ENCODE data around the gene IFT20. TPM values are rescaled to one million over a fixed set of nuclear protein-coding genes. Genes with fewer than 3 reads are reported as not detected.

The IFT20 gene
- total RNA-seq, 6 donors from 2014 or later: 28.6 to 60.8 (median 44.3) TPM

GRCh38 chr17:28379814-28380801 is 44.8 kb upstream of the IFT20 start:
- DNase-seq (peak in 1 of 2 donors; percentile 28), ATAC-seq (ENCODE audit: low FRiP score in 2 of 2) (peak; percentile 9 to 47)
- Histone ChIP-seq H3K9me3 (no peaks in the 10 kb centered on the region), H3K36me3 (no peaks in the 10 kb centered on the region), H3K4me1 (peaks cover 17 to 36% (median 27%) of the 10 kb centered on the region in 4 donors), H3K27ac (peak overlapping the region in 3 of 4 donors; percentile 32 to 46 (median 38)), H3K4me3 (peak overlapping the region in 1 of 4 donors; percentile 37), H3K27me3 (no peaks in the 10 kb centered on the region)
- WGBS, 2 donors: 44 to 47% methylated on average over 10 of the region's 10 CpGs
- TF ChIP-seq POLR2A (IDR thresholded peaks at IDR 0.05) (no peak), CTCF (IDR thresholded peaks at IDR 0.05) (no peak), EP300 (IDR thresholded peaks at IDR 0.05) (no peak), POLR2AphosphoS5 (IDR thresholded peaks at IDR 0.05) (peak in 1 of 2 donors; percentile 40)

- TF ChIP-seq EP300 (IDR thresholded peaks at IDR 0.05) (no peak), CTCF (IDR thresholded peaks at IDR 0.05) (no peak), POLR2A (IDR thresholded peaks at IDR 0.05) (no peak)
- DNase-seq (no peak), ATAC-seq (ENCODE audit: low FRiP score in 2 of 2) (no peak)
- peaks cover 21 to 36% (median 32%) of the 10 kb centered on the region in 4 donors for H3K4me1 ChIP-seq
- peak overlapping the region in 2 of 4 donors; percentile 52 to 63 for H3K4me3 ChIP-seq
- H3K27me3 ChIP-seq: peaks cover 0 to 8% (median 0%) of the 10 kb centered on the region in 4 donors
- WGBS, 2 donors: 83 to 96% methylated on average over 6 of the region's 6 CpGs
- no peaks in the 10 kb centered on the region for H3K9me3 ChIP-seq
- no peak overlapping the region for H3K27ac ChIP-seq
- no peaks in the 10 kb centered on the region for H3K36me3 ChIP-seq
Observed at GRCh38 chr17:28372945-28373274, 37.6 kb upstream of the IFT20 start.

- 16 to 17% methylated on average over 35 of the region's 53 CpGs for WGBS, 2 donors
- DNase-seq: peak in 1 of 2 donors; percentile 90
- Histone ChIP-seq H3K9me3 (no peaks in the 10 kb centered on the region), H3K27me3 (peaks cover 0 to 8% (median 0%) of the 10 kb centered on the region in 4 donors), H3K4me1 (peaks cover 21 to 36% (median 32%) of the 10 kb centered on the region in 4 donors), H3K36me3 (no peaks in the 10 kb centered on the region), H3K4me3 (peak overlapping the region in 3 of 4 donors; percentile 52 to 63 (median 55)), H3K27ac (peak overlapping the region; percentile 1 to 67 (median 56))
- peak in 1 of 2 donors; percentile 5 for ATAC-seq (ENCODE audit: low FRiP score in 2 of 2)
- TF ChIP-seq POLR2AphosphoS5 (IDR thresholded peaks at IDR 0.05) (no peak), CTCF (IDR thresholded peaks at IDR 0.05) (no peak), EP300 (IDR thresholded peaks at IDR 0.05) (no peak), POLR2A (IDR thresholded peaks at IDR 0.05) (no peak)
Observed at GRCh38 chr17:28372203-28372944, 37.1 kb upstream of the IFT20 start.

GRCh38 chr17:28371245-28372202 is 36.3 kb upstream of the IFT20 start, which contains the start of gene SARM1:
TSS of gene SARM1 (plus strand) at chr17:28371694. CDS start at chr17:28372033, 339 bp downstream.
- no peaks in the 10 kb centered on the region for H3K9me3 ChIP-seq
- H3K27ac ChIP-seq: peak within 1 kb of the TSS; percentile 1 to 67 (median 56)
- 1 to 2% methylated on average over 37 to 71 of the region's 80 CpGs for WGBS, 2 donors
- peak within 1 kb of the TSS; percentile 34 to 63 (median 54) for H3K4me3 ChIP-seq
- TF ChIP-seq POLR2A (IDR thresholded peaks at IDR 0.05) (no peak), EP300 (IDR thresholded peaks at IDR 0.05) (no peak), CTCF (IDR thresholded peaks at IDR 0.05) (no peak), POLR2AphosphoS5 (IDR thresholded peaks at IDR 0.05) (no peak)
- DNase-seq: peak; percentile 67 to 95
- peaks cover 21 to 36% (median 32%) of the 10 kb centered on the region in 4 donors for H3K4me1 ChIP-seq
- peak; percentile 75 to 85 for ATAC-seq (ENCODE audit: low FRiP score in 2 of 2)
- peaks cover 0 to 8% (median 0%) of the 10 kb centered on the region in 4 donors for H3K27me3 ChIP-seq
- no peaks in the 10 kb centered on the region for H3K36me3 ChIP-seq
